ENCODE data around the gene SIMC1. TPM values are rescaled to one million over a fixed set of nuclear protein-coding genes. Genes with fewer than 3 reads are reported as not detected.

SIMC1 gene
- total RNA-seq, 1 donor from 2014 or later = 43.4 TPM

GRCh38 chr5:176339304-176339703, 101.1 kb downstream of the SIMC1 start:
- H3K9me3 Mint-ChIP-seq = peaks cover 4% of the 10 kb centered on the region
- H3K27me3 Mint-ChIP-seq (ENCODE audit: low read depth) = no peaks in the 10 kb centered on the region

DNA sequence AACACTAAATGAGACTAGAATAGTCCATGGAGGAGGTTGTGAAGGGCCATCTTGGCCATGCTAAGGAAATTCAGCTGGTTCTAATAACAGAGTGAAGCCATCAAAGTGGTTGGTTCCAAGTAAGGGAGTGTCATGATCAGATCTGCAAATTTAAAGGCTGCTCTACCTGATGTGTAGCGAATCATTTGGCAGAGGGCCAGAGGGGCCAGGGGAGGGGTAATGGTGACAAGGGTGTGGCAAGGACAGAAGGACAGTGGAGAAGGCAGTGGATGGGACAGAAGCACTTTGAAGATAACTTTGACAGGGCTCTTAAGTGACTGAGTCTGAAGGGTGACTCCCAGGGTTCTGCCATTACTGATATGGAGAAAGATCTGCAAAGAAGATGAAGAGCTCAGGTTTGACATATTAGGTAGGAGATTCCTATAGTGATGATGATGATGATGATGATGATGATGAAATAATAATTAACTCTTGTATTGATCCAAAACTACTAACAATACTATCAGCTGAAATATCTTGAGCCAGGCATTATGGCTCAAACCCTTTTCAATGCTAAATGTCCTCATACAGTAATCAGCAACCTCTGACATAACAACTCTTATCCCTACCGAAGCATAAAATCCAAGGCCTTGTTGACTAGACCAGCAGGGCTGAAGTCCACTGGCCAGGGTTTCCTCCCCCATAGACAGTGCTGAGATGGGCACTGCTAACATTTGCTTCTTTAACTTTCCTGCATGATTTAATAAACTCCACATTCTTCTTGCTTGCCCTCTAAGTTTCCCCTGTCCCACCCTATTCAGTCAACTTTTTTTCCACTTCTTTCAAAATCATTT, 103.3 kb downstream of the SIMC1 start:
- TF ChIP-seq, protein P1, sequence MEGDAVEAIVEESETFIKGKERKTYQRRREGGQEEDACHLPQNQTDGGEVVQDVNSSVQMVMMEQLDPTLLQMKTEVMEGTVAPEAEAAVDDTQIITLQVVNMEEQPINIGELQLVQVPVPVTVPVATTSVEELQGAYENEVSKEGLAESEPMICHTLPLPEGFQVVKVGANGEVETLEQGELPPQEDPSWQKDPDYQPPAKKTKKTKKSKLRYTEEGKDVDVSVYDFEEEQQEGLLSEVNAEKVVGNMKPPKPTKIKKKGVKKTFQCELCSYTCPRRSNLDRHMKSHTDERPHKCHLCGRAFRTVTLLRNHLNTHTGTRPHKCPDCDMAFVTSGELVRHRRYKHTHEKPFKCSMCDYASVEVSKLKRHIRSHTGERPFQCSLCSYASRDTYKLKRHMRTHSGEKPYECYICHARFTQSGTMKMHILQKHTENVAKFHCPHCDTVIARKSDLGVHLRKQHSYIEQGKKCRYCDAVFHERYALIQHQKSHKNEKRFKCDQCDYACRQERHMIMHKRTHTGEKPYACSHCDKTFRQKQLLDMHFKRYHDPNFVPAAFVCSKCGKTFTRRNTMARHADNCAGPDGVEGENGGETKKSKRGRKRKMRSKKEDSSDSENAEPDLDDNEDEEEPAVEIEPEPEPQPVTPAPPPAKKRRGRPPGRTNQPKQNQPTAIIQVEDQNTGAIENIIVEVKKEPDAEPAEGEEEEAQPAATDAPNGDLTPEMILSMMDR (IDR thresholded peaks at IDR 0.05; ENCODE audit: unreplicated experiment) = no peak
- Mint-ChIP-seq H3K9me3 (no peaks in the 10 kb centered on the region), H3K27me3 (ENCODE audit: low read depth) (no peaks in the 10 kb centered on the region), H3K36me3 (peaks cover 46% of the 10 kb centered on the region), H3K27ac (no peak overlapping the region), H3K4me3 (no peak overlapping the region), H3K4me1 (no peaks in the 10 kb centered on the region)
- no peak for DNase-seq (ENCODE audit: low spot score in 2 of 2, unreplicated experiment in 2 of 2)

More at GRCh38 chr5:176339304-176339703, 101.1 kb downstream of the SIMC1 start:
- Mint-ChIP-seq H3K4me3 (no peak overlapping the region), H3K36me3 (peaks cover 43% of the 10 kb centered on the region), H3K27ac (no peak overlapping the region), H3K4me1 (no peaks in the 10 kb centered on the region)
- TF ChIP-seq, protein P1 (IDR thresholded peaks at IDR 0.05; ENCODE audit: unreplicated experiment) = no peak
- DNase-seq (ENCODE audit: low spot score in 2 of 2, unreplicated experiment in 2 of 2) = no peak

GRCh38 chr5:176342158-176342483, 103.9 kb downstream of the SIMC1 start:
- Mint-ChIP-seq H3K4me1 (no peaks in the 10 kb centered on the region), H3K4me3 (no peak overlapping the region), H3K27ac (no peak overlapping the region), H3K27me3 (ENCODE audit: low read depth) (no peaks in the 10 kb centered on the region), H3K36me3 (peaks cover 42% of the 10 kb centered on the region), H3K9me3 (no peaks in the 10 kb centered on the region)
- no peak for DNase-seq (ENCODE audit: low spot score in 2 of 2, unreplicated experiment in 2 of 2)
- TF ChIP-seq, protein P1 (IDR thresholded peaks at IDR 0.05; ENCODE audit: unreplicated experiment) = no peak

- no peak for DNase-seq (ENCODE audit: low spot score in 2 of 2, unreplicated experiment in 2 of 2)
- TF ChIP-seq, protein P1 (IDR thresholded peaks at IDR 0.05; ENCODE audit: unreplicated experiment) = no peak
- Mint-ChIP-seq H3K4me1 (no peaks in the 10 kb centered on the region), H3K27me3 (ENCODE audit: low read depth) (no peaks in the 10 kb centered on the region), H3K27ac (no peak overlapping the region), H3K9me3 (no peaks in the 10 kb centered on the region), H3K36me3 (peaks cover 43% of the 10 kb centered on the region), H3K4me3 (no peak overlapping the region)
Measured at GRCh38 chr5:176342766-176343458, 104.7 kb downstream of the SIMC1 start.

- DNase-seq (ENCODE audit: low spot score in 2 of 2, unreplicated experiment in 2 of 2) = no peak
- H3K27me3 Mint-ChIP-seq (ENCODE audit: low read depth) = no peaks in the 10 kb centered on the region
- no peaks in the 10 kb centered on the region for H3K9me3 Mint-ChIP-seq
- peaks cover 60% of the 10 kb centered on the region for H3K36me3 Mint-ChIP-seq
- H3K4me3 Mint-ChIP-seq = no peak overlapping the region
- peaks cover 2% of the 10 kb centered on the region for H3K4me1 Mint-ChIP-seq
- TF ChIP-seq, protein P1 (IDR thresholded peaks at IDR 0.05; ENCODE audit: unreplicated experiment) = no peak
- no peak overlapping the region for H3K27ac Mint-ChIP-seq
Measured at GRCh38 chr5:176350416-176350815, 112.2 kb downstream of the SIMC1 start.
